ENCODE data around the gene DKKL1. TPM values are rescaled to one million over a fixed set of nuclear protein-coding genes. Genes with fewer than 3 reads are reported as not detected.

Gene DKKL1
- total RNA-seq, 1 donor = 0.18 TPM

- TF ChIP-seq, protein P1, sequence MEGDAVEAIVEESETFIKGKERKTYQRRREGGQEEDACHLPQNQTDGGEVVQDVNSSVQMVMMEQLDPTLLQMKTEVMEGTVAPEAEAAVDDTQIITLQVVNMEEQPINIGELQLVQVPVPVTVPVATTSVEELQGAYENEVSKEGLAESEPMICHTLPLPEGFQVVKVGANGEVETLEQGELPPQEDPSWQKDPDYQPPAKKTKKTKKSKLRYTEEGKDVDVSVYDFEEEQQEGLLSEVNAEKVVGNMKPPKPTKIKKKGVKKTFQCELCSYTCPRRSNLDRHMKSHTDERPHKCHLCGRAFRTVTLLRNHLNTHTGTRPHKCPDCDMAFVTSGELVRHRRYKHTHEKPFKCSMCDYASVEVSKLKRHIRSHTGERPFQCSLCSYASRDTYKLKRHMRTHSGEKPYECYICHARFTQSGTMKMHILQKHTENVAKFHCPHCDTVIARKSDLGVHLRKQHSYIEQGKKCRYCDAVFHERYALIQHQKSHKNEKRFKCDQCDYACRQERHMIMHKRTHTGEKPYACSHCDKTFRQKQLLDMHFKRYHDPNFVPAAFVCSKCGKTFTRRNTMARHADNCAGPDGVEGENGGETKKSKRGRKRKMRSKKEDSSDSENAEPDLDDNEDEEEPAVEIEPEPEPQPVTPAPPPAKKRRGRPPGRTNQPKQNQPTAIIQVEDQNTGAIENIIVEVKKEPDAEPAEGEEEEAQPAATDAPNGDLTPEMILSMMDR (IDR thresholded peaks at IDR 0.05; ENCODE audit: insufficient read depth, low read length) = no peak
- H3K4me3 ChIP-seq (ENCODE audit: low read depth, low read length) = no peak within 1 kb of the TSS
- DNase-seq (ENCODE audit: low read depth) = no peak
Measured at GRCh38 chr19:49335071-49335783, 28.4 kb upstream of the DKKL1 start, which contains the start of gene CD37. Gene CD37 (plus strand): TSS chr19:49335406. CDS start chr19:49335541, 135 bp downstream.

DNA sequence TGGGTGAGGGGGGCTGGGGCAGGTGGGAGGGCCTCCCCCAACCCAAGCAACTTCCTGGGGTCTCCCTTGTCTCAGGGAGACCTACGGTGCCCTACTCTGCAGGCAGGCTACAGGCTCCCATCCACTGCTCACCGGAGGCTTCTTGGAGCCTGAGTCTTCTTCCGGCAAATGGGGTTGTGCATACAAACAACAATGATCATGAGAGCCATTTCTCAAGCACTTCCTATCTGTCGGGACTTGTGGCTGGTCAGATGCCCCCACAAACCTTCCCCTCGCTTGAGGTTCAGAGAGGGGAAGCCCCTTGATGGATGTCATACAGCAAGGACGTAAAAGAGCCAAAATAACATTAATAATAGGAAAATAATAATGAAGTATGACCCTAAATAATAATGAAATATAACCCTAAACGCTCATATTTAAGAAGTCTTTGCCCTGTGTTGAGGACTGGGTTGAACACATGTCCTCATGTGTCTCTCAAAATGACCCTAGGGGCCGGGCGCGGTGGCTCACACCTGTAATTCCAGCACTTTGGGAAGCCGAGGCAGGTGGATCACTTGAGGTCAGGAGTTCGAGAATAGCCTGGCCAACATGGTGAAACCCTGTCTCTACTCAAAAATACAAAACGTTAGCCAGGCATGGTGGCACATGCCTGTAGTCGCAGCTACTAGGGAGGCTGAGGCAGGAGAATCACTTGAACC lies 27.7 kb upstream of the DKKL1 start:
- H3K4me3 ChIP-seq (ENCODE audit: low read depth, low read length) = no peak overlapping the region
- TF ChIP-seq, protein P1 (IDR thresholded peaks at IDR 0.05; ENCODE audit: insufficient read depth, low read length) = no peak
- no peak for DNase-seq (ENCODE audit: low read depth)

DNA sequence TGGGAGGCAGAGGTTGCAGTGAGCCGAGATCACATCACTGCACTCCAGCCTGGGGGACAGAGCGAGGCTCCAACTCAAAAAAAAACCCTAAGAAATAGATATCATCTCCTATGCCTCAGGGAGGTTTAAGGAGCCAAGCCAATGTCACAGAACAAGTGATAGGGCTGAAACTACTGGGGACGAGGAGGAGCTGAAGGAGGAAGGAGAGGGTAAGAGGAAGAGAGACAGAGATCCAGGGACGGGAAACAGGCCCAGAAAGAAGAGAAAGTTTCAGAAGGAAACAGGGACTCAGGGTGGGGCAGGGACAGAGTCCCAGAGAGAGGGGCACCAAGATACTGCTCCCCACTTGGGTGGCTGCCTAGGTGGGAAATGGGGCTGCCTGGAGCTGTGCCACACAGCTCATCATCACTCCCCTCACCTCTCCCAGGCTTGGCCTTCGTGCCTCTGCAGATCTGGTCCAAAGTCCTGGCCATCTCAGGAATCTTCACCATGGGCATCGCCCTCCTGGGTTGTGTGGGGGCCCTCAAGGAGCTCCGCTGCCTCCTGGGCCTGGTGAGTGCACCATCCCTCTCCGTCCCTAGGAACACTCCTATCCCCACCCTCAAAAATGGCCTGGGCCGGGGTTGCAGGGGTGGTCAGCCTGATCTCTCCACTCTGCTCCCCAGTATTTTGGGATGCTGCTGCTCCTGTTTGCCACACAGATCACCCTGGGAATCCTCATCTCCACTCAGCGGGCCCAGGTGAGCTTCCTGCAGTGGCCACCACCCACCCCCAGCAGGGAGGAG lies 27.0 kb upstream of the DKKL1 start:
- H3K4me3 ChIP-seq (ENCODE audit: low read depth, low read length) = no peak overlapping the region
- TF ChIP-seq, protein P1 (IDR thresholded peaks at IDR 0.05; ENCODE audit: insufficient read depth, low read length) = no peak
- no peak for DNase-seq (ENCODE audit: low read depth)

DNA sequence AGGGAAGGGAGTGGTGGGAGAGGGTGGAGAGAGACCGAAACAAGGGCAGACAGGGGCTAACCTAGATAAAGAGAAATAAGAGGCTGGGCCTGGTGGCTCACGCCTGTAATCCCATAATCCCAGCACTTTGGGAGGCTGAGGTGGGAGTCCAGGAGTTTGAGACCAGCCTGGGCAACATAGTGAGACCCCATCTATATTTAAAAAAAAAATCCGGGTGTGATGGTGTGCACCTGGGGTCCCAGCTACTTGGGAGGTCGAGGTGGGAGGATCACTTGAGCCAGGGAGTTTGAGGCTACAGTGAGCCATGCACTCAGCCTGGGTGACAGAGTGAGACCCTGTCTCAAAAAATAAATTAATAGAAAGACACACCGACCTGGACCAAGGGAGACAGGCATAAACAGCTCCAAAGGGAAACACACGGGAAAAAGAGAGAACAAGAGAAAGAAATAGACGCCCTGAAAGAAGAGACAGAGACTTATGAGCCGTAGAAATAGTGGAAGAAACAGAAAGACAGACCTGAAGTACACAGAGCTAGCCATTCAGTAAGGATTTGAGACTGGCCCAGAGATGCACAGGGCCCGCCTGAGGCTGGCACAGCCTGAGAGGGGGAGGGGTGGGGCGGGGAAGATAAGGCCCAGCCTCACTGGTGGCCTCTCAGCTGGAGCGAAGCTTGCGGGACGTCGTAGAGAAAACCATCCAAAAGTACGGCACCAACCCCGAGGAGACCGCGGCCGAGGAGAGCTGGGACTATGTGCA lies 26.2 kb upstream of the DKKL1 start:
- no peak for DNase-seq (ENCODE audit: low read depth)
- TF ChIP-seq, protein P1 (IDR thresholded peaks at IDR 0.05; ENCODE audit: insufficient read depth, low read length) = no peak
- no peak overlapping the region for H3K4me3 ChIP-seq (ENCODE audit: low read depth, low read length)

DNA sequence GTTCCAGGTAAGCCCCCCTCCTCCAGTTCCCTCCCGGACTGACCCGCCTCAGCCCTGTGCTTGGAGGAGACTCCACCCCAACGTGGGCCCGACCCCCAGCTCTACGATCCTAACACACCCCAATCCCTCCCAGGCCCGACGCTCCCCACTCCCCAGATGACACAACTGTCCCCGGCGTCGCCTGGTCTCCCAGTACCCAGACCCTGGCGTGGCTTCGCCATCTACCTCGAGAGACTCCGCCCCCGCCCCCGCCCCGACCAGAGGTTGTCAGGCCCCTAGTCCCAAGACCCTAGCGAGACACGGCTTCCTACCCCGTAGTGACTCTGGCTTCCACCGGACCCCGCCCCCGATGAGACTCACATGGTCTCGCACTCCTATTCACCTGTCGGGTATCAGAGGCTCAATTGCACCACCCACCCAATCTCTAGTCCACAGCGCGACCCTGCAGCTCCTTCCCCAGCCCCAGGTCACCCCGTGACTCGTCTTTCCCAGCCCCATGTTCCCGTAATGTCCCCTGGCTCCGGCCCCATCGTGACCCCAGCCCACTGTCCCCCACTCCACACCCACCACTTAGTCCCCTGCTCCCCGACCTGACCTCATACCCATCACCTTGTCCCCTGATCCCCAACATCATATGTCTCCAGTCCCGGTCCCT lies 25.5 kb upstream of the DKKL1 start:
- no peak overlapping the region for H3K4me3 ChIP-seq (ENCODE audit: low read depth, low read length)
- no peak for DNase-seq (ENCODE audit: low read depth)
- TF ChIP-seq, protein P1 (IDR thresholded peaks at IDR 0.05; ENCODE audit: insufficient read depth, low read length) = no peak

Measured in fibroblast of the aortic adventitia (primary cell).